ENCODE measurements around the gene OR8G1. TPM values are rescaled to one million over a fixed set of nuclear protein-coding genes. Genes with fewer than 3 reads are reported as not detected.

The OR8G1 gene
- total and polyA plus RNA-seq, 9 of the 15 experiments (the other 6 are each of a cell fraction or from before 2014, with no cell fraction given), result 0.03 to 1.4 (median 0.51) TPM; not detected in 1

- no TSS peak for BruUV-seq (replicated peaks)
- CTCF ChIA-PET (ENCODE audit: low intra/inter-chr PET ratio), result no interaction called here
- in situ Hi-C loops (cut with MboI), result no loop called here
These were observed 33.1 kb downstream of the OR8G1 start for GRCh38 chr11:124274000-124274399.

GRCh38 chr11:124276081-124276480 lies 35.2 kb downstream of the OR8G1 start:
- no peaks in the 10 kb centered on the region for H3K9me1 ChIP-seq (ENCODE audit: control insufficient read depth, insufficient read depth, low read length)
- DNase-seq (ENCODE audit: extremely low read depth in 1 of 4, low spot score in 3 of 4) (peak in 2 of 4 experiments; percentile 30 to 71), ATAC-seq (peak; percentile 61), FAIRE-seq (peak; percentile 80)
- H4K20me1 ChIP-seq (replicated peaks; ENCODE audit: control insufficient read depth, insufficient read depth, low read length), result no peaks in the 10 kb centered on the region
- intact Hi-C loops (cut with micrococcal nuclease) (loop anchor here (2.0 to 5.0 kb wide), 3 partner anchors 69 to 204 kb away; no protein-coding TSS in a partner anchor), in situ Hi-C loops (cut with MboI) (no loop called here)
- no peak overlapping the region for H3K4me3 ChIP-seq
- H3K79me2 ChIP-seq (ENCODE audit: control insufficient read depth, insufficient read depth, low read length), result no peaks in the 10 kb centered on the region
- no peak overlapping the region for H3K9ac ChIP-seq (ENCODE audit: insufficient read depth in 1 of 2, low read depth in 2 of 2, low read length in 2 of 2)
- no peaks in the 10 kb centered on the region for H3K27me3 ChIP-seq (ENCODE audit: control insufficient read depth in 2 of 2, insufficient read depth in 2 of 2, low read length in 2 of 2)
- 0% methylated on average over 1 of the region's 1 CpG for WGBS (ENCODE audit: insufficient coverage, low coverage, missing lambda C conversion rate)
- H3K9me3 ChIP-seq (replicated peaks; ENCODE audit: control insufficient read depth, insufficient read depth, low read depth, low read length), result peaks cover 5% of the 10 kb centered on the region; the same call in 1 of the 2 replicates
- no peak overlapping the region for H2AFZ ChIP-seq (ENCODE audit: low read depth, low read length)
- ChIA-PET CTCF (ENCODE audit: low intra/inter-chr PET ratio) (no interaction called here), POLR2A (interaction anchor here (1.3 kb wide), 1 partner anchor 11 kb away, joined by 4 read pairs; no protein-coding TSS in a partner anchor)
- peaks cover 3% of the 10 kb centered on the region; the same call in 1 of the 3 replicates for H3K36me3 ChIP-seq (ENCODE audit: control insufficient read depth, insufficient read depth, low read length)
- BruUV-seq (replicated peaks), result no TSS peak
- H3K4me2 ChIP-seq (ENCODE audit: insufficient read depth, low read length), result peak overlapping the region; percentile 7
- peaks cover 6 to 13% of the 10 kb centered on the region in 2 experiments for H3K4me1 ChIP-seq (replicated peaks in 1 of 2; ENCODE audit: control insufficient read depth in 2 of 2, insufficient read depth in 2 of 2, low read length in 2 of 2)
- peak overlapping the region; percentile 45; the same call in 1 of the 3 replicates for H3K27ac ChIP-seq (ENCODE audit: extremely low read depth, low read depth, low read length)
- TF ChIP-seq CHCHD3 (CRISPR knock-in tag; IDR thresholded peaks at IDR 0.05), result no peak
- TF ChIP-seq PRDM10 (IDR thresholded peaks at IDR 0.05; ENCODE audit: partially characterized antibody), result peak; percentile 63
- TF ChIP-seq MITF (IDR thresholded peaks at IDR 0.05), result peak; percentile 81
- TF ChIP-seq ATF7 (IDR thresholded peaks at IDR 0.05), result peak; percentile 78; the same call in 1 of the 2 replicates
- TF ChIP-seq CXXC5 (CRISPR knock-in tag; IDR thresholded peaks at IDR 0.05), result no peak
- peak; percentile 93 for TF ChIP-seq EP300 (IDR thresholded peaks at IDR 0.05; ENCODE audit: low read length)
- TF ChIP-seq KDM1A (IDR thresholded peaks at IDR 0.05), result peak; percentile 78 to 79
- no peak for TF ChIP-seq GABPB2 (CRISPR knock-in tag; conservative IDR thresholded peaks at IDR 0.05)
- TF ChIP-seq XRCC5 (IDR thresholded peaks at IDR 0.05; ENCODE audit: low read depth, low read length), result no peak

More at GRCh38 chr11:124274000-124274399, 33.1 kb downstream of the OR8G1 start:
- H3K9ac ChIP-seq (ENCODE audit: insufficient read depth in 1 of 2, low read depth in 2 of 2, low read length in 2 of 2), result no peak overlapping the region
- H3K79me2 ChIP-seq (ENCODE audit: control insufficient read depth, insufficient read depth, low read length), result no peaks in the 10 kb centered on the region
- H3K27me3 ChIP-seq (ENCODE audit: control insufficient read depth in 2 of 2, insufficient read depth in 2 of 2, low read length in 2 of 2), result no peaks in the 10 kb centered on the region
- H3K4me2 ChIP-seq (ENCODE audit: insufficient read depth, low read length), result no peak overlapping the region
- no peak for DNase-seq (ENCODE audit: extremely low read depth in 1 of 4, low spot score in 3 of 4)
- H3K27ac ChIP-seq (ENCODE audit: extremely low read depth, low read depth, low read length), result no peak overlapping the region
- no peak overlapping the region for H2AFZ ChIP-seq (ENCODE audit: low read depth, low read length)
- ATAC-seq, result no peak
- FAIRE-seq, result peak; percentile 37
- H3K9me1 ChIP-seq (ENCODE audit: control insufficient read depth, insufficient read depth, low read length), result no peaks in the 10 kb centered on the region
- TF ChIP-seq ZNF217 (CRISPR knock-in tag; IDR thresholded peaks at IDR 0.05) (no peak), ASH1L (IDR thresholded peaks at IDR 0.05; ENCODE audit: borderline replicate concordance, low read depth, partially characterized antibody) (no peak), CBFA2T3 (IDR thresholded peaks at IDR 0.05) (peak; percentile 29), RFX5 (IDR thresholded peaks at IDR 0.05; ENCODE audit: low read depth, low read length) (no peak), FOSL1 (tag; conservative IDR thresholded peaks at IDR 0.05) (peak; percentile 53), EP300 (IDR thresholded peaks at IDR 0.05; ENCODE audit: low read length) (peak; percentile 20; the same call in 1 of the 2 replicates)
- peaks cover 5% of the 10 kb centered on the region; the same call in 1 of the 2 replicates for H3K9me3 ChIP-seq (replicated peaks; ENCODE audit: control insufficient read depth, insufficient read depth, low read depth, low read length)
- POLR2A ChIA-PET, result interaction anchor here (0.6 to 1.4 kb wide), 3 partner anchors 9 to 205 kb away, joined by 3 to 4 read pairs (median 4); no protein-coding TSS in a partner anchor
- intact Hi-C loops (cut with micrococcal nuclease), result no loop called here
- no peak overlapping the region for H3K4me3 ChIP-seq
- peaks cover 6 to 19% of the 10 kb centered on the region in 2 experiments for H3K4me1 ChIP-seq (replicated peaks in 1 of 2; ENCODE audit: control insufficient read depth in 2 of 2, insufficient read depth in 2 of 2, low read length in 2 of 2)
- no peaks in the 10 kb centered on the region for H4K20me1 ChIP-seq (replicated peaks; ENCODE audit: control insufficient read depth, insufficient read depth, low read length)
- peaks cover 3% of the 10 kb centered on the region; the same call in 1 of the 3 replicates for H3K36me3 ChIP-seq (ENCODE audit: control insufficient read depth, insufficient read depth, low read length)
- WGBS (ENCODE audit: insufficient coverage, low coverage, missing lambda C conversion rate), result 48% methylated on average over 2 of the region's 2 CpGs

Data from K562 (cell line).